Placental epithelial cell (primary cell): ENCODE measurements around the gene PRSS37. TPM values are rescaled to one million over a fixed set of nuclear protein-coding genes. Genes with fewer than 3 reads are reported as not detected.

ENCODE experiments used
- total RNA-seq: library from RNA; depleted of rRNA; stranded (reverse); fragments of >200 nt; gene quantifications from 2 replicates; pipeline ENCODE4 v1.2.3, GENCODE V29; 2012

Gene PRSS37, protein sequence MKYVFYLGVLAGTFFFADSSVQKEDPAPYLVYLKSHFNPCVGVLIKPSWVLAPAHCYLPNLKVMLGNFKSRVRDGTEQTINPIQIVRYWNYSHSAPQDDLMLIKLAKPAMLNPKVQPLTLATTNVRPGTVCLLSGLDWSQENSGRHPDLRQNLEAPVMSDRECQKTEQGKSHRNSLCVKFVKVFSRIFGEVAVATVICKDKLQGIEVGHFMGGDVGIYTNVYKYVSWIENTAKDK
- not detected in 2 replicates for total RNA-seq

GRCh38 chr7:141841385-141841784 lies at the start of gene PRSS37:
TSS of gene PRSS37 (minus strand) at chr7:141841485. CDS start at chr7:141841049, 436 bp downstream.

DNA sequence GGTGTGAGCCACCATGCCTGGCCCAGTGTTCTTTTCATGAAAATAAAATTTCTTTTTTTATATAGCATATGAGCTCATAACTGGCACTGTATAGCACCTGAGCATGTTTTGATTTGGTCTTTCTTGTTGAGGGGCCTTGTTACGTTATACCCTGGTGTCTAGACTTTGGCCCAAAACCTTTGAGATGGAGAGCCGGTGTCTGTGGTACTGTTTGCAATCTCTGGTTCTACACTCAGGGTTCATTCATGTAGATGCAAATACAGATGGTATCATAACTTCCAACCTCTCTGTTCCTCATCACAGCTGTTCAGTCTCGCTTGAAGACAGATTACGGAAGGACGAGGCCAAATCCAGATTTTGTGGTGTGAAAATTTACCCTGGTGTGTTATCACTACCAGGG lies 51.4 kb downstream of the PRSS37 start, which contains the start of gene TAS2R5:
TSS of gene TAS2R5 (plus strand) at position 301 of the 400 bp plus-strand sequence. CDS start 145 bp downstream, outside the sequence.

Other genes starting within 250 kb of the PRSS37 start
- gene DENND11, start 139.3 kb downstream of the PRSS37 start, total RNA-seq = 6.0 and 7.5 TPM in 2 replicates
- gene WEE2, start 133.1 kb downstream of the PRSS37 start, total RNA-seq = not detected in 2 replicates
- 58.5 and 81.2 TPM in 2 replicates for gene SSBP1, start 103.1 kb downstream of the PRSS37 start, total RNA-seq
- gene TAS2R3, start 77.4 kb downstream of the PRSS37 start, total RNA-seq = 2.1 and 3.5 TPM in 2 replicates
- gene TAS2R4, start 64.8 kb downstream of the PRSS37 start, total RNA-seq = 2.1 and 4.3 TPM in 2 replicates
- 2.6 and 3.5 TPM in 2 replicates for gene TAS2R5, start 51.3 kb downstream of the PRSS37 start, total RNA-seq
- gene OR9A4, start 74.9 kb upstream of the PRSS37 start, total RNA-seq = not detected in 2 replicates
- gene CLEC5A, start 105.5 kb upstream of the PRSS37 start, total RNA-seq = not detected in 2 replicates
- under 0.01 TPM in 1 of 2 replicates, not detected in the other for gene TAS2R38, start 132.3 kb upstream of the PRSS37 start, total RNA-seq
- 2.0 and 6.8 TPM in 2 replicates for gene MGAM, start 154.4 kb upstream of the PRSS37 start, total RNA-seq